ENCODE measurements around the gene TUT1. TPM values are rescaled to one million over a fixed set of nuclear protein-coding genes. Genes with fewer than 3 reads are reported as not detected.
A peak's percentile ranks its signal among the peaks of the same experiment; 100 is the strongest.

TUT1 gene
- total RNA-seq, 6 donors from 2014 or later: 5.3 to 25.4 (median 11.7) TPM

GRCh38 chr11:62599069-62599696, 7.9 kb upstream of the TUT1 start:
- whole genome bisulfite sequencing, 2 donors: 40 to 74% methylated on average over 3 to 7 of the region's 7 CpGs
- Histone ChIP-seq H3K27ac (peak overlapping the region; percentile 45 to 100 (median 76)), H3K4me3 (peak overlapping the region in 2 of 4 donors; percentile 76 to 85), H3K9me3 (no peaks in the 10 kb centered on the region), H3K36me3 (peaks cover 21 to 54% (median 45%) of the 10 kb centered on the region in 4 donors), H3K4me1 (peaks cover 32 to 44% (median 36%) of the 10 kb centered on the region in 4 donors), H3K27me3 (no peaks in the 10 kb centered on the region)
- peak in 1 of 2 donors; percentile 91 for DNase-seq
- ATAC-seq (ENCODE audit: low FRiP score in 2 of 2): peak; percentile 82 to 88
- TF ChIP-seq CTCF (IDR thresholded peaks at IDR 0.05): no peak
- no peak for TF ChIP-seq EP300 (IDR thresholded peaks at IDR 0.05)
- peak; percentile 50 to 76 for TF ChIP-seq POLR2AphosphoS5 (IDR thresholded peaks at IDR 0.05)
- peak in 1 of 4 donors; percentile 9 for TF ChIP-seq POLR2A (IDR thresholded peaks at IDR 0.05)

- Histone ChIP-seq H3K27me3 (no peaks in the 10 kb centered on the region), H3K27ac (no peak overlapping the region), H3K36me3 (peaks cover 27 to 51% (median 50%) of the 10 kb centered on the region in 4 donors), H3K9me3 (no peaks in the 10 kb centered on the region), H3K4me1 (peaks cover 43 to 50% (median 44%) of the 10 kb centered on the region in 4 donors), H3K4me3 (no peak overlapping the region)
- ATAC-seq (ENCODE audit: low FRiP score in 2 of 2) (no peak), DNase-seq (no peak)
- no peak for TF ChIP-seq CTCF (IDR thresholded peaks at IDR 0.05)
- no peak for TF ChIP-seq POLR2A (IDR thresholded peaks at IDR 0.05)
- TF ChIP-seq EP300 (IDR thresholded peaks at IDR 0.05): no peak
- no peak for TF ChIP-seq POLR2AphosphoS5 (IDR thresholded peaks at IDR 0.05)
- 88 to 93% methylated on average over 8 of the region's 8 CpGs for WGBS, 2 donors
These were observed 3.8 kb upstream of the TUT1 start for GRCh38 chr11:62595124-62595523.

GRCh38 chr11:62593434-62594044, 2.2 kb upstream of the TUT1 start:
- no peaks in the 10 kb centered on the region for H3K27me3 ChIP-seq
- TF ChIP-seq CTCF (IDR thresholded peaks at IDR 0.05): peak; percentile 40 to 64 (median 51)
- TF ChIP-seq EP300 (IDR thresholded peaks at IDR 0.05): no peak
- ATAC-seq (ENCODE audit: low FRiP score in 2 of 2) (peak; percentile 31 to 54), DNase-seq (peak in 1 of 2 donors; percentile 87)
- H3K36me3 ChIP-seq: peaks cover 27 to 55% (median 52%) of the 10 kb centered on the region in 4 donors
- 57 to 59% methylated on average over 12 to 13 of the region's 13 CpGs for WGBS, 2 donors
- no peaks in the 10 kb centered on the region for H3K9me3 ChIP-seq
- no peak overlapping the region for H3K4me3 ChIP-seq
- peak overlapping the region in 2 of 4 donors; percentile 94 to 97 for H3K27ac ChIP-seq
- peaks cover 30 to 46% (median 34%) of the 10 kb centered on the region in 4 donors for H3K4me1 ChIP-seq

GRCh38 chr11:62592989-62593421, 1.7 kb upstream of the TUT1 start:
- Histone ChIP-seq H3K9me3 (no peaks in the 10 kb centered on the region), H3K4me1 (peaks cover 28 to 43% (median 31%) of the 10 kb centered on the region in 4 donors), H3K36me3 (peaks cover 29 to 55% (median 49%) of the 10 kb centered on the region in 4 donors), H3K27ac (peak overlapping the region; percentile 94 to 97 (median 95)), H3K4me3 (no peak overlapping the region), H3K27me3 (no peaks in the 10 kb centered on the region)
- no peak for DNase-seq
- 74 to 79% methylated on average over 8 of the region's 8 CpGs for WGBS, 2 donors
- no peak for ATAC-seq (ENCODE audit: low FRiP score in 2 of 2)
- TF ChIP-seq POLR2AphosphoS5 (IDR thresholded peaks at IDR 0.05) (no peak), EP300 (IDR thresholded peaks at IDR 0.05) (no peak), CTCF (IDR thresholded peaks at IDR 0.05) (no peak), POLR2A (IDR thresholded peaks at IDR 0.05) (no peak)

Measured in upper lobe of left lung (tissue), 6 donors.